PC-9 (cell line): ENCODE results near the gene NT5DC4.

ENCODE experiments used
- CTCF ChIP-seq: fragments of 200-600 bp; sonication (generic); conservative IDR thresholded peaks from 2 replicates; pipeline ENCODE4 v1.6.1; 2017; ENCODE audit warnings: mixed run types, antibody characterized with exemption, mild to moderate bottlenecking, moderate library complexity
- EZH2 ChIP-seq: fragments of 200-600 bp; sonication (generic); IDR thresholded peaks from 2 replicates; pipeline ENCODE4 v1.8.0; 2017; ENCODE audit warnings: antibody characterized with exemption, low read depth

- no peak for TF ChIP-seq CTCF
- TF ChIP-seq EZH2, result no peak
Observed at GRCh38 chr2:112787729-112788393, 67.0 kb downstream of the NT5DC4 start.
